Effector memory CD8-positive, alpha-beta T cell (primary cell): ENCODE results near the gene TPTE2.
"Not testable (repeated sequence)": the region's sequence is repeated elsewhere in the genome, so short reads cannot be mapped to it uniquely, and the experiment has no call there.

Experiments
- ATAC-seq: fragments of 150-1000 bp; cut with Tn5 transposase; replicated peaks from 2 replicates; pipeline ENCODE4 v1.10.0; 2021; ENCODE audit warnings: mild to moderate bottlenecking, moderate library complexity
- DNase-seq, 3 experiments: peaks; one replicate each; pipeline ENCODE4 v3.0.0; 2021
- H3K27ac Mint-ChIP-seq, 2 donors: one replicate each; pipeline ENCODE4 v1.8.0; 2022; ENCODE audit warnings: mild to moderate bottlenecking in 2 of 2, mixed read lengths in 2 of 2, moderate library complexity in 2 of 2
- H3K27me3 Mint-ChIP-seq, 2 donors: one replicate each; pipeline ENCODE4 v1.8.0; 2022; ENCODE audit warnings: mixed read lengths in 2 of 2
- H3K36me3 Mint-ChIP-seq: one replicate; pipeline ENCODE4 v1.8.0; 2022; ENCODE audit warnings: mild to moderate bottlenecking, moderate library complexity, mixed read lengths; ENCODE audit not compliant: insufficient read depth
- H3K4me1 Mint-ChIP-seq, 2 donors: one replicate each; pipeline ENCODE4 v1.8.0; 2022; ENCODE audit warnings: low read depth in 2 of 2, mixed read lengths in 2 of 2
- H3K4me3 Mint-ChIP-seq, 2 donors: one replicate each; pipeline ENCODE4 v1.8.0; 2022; ENCODE audit warnings: mild to moderate bottlenecking in 2 of 2, mixed read lengths in 2 of 2, moderate library complexity in 2 of 2
- H3K9me3 Mint-ChIP-seq, 2 donors: one replicate each; pipeline ENCODE4 v1.8.0; 2022; ENCODE audit warnings: mixed read lengths in 2 of 2

The TPTE2 gene

DNA sequence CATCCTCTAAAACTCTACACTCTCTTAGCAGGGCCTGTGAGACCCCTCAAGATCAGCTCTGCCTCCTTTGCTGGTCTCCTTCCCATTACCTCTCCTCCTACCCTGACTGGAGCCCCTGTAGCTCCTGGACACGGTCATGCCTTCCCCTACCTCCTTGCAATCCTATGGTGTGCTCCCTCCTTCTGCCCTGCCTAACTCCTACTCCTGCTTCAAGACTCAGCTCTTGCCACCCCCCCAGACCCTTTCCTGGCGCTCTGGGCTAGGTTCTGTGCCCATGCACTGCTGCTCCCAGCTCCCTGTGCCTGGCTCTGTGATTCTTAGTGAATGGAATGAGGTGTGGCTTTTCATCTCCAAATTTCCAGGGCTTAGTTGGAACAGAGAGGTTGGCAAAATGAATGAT is 28.0 kb upstream of the TPTE2 start:
- Mint-ChIP-seq H3K9me3 (peaks cover 0 to 6% of the 10 kb centered on the region in 2 donors), H3K4me1 (peaks cover 19 to 21% of the 10 kb centered on the region in 2 donors), H3K36me3 (peaks cover 6% of the 10 kb centered on the region), H3K4me3 (no peak overlapping the region), H3K27ac (no peak overlapping the region), H3K27me3 (peaks cover 18 to 26% of the 10 kb centered on the region in 2 donors)
- DNase-seq (no peak), ATAC-seq (no peak)

DNA sequence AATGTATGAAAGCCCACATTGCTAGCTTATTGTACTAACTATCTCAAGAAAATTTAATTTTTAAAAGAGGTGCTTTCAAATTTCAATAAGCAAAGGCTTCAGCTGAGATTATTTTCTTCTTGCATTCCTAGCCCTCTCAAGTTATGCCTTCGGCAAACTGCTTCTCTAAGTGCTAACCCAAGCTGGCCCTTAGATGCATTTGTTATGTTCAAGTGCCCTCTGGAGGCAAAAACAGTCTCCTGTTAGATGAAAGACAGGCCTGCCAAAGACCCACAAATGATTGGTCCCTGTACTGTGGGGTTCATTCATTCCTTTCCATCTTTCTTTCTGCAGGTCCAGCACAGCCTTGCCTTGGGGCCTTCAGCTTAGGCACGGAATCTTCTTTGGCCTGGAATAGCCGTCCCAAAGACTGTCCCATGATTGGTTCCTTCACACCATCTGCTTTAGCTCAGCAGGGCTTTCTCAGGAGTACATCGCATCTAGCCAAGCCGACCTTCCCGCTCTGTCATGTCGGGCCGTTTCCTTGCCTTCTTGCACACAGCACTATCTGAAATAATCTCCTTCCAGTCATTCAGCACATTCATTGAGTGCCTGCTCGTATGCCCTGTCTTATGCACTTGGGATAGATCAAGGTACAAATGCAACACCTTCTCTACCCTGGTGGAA is 26.4 kb upstream of the TPTE2 start:
- ATAC-seq (peak; percentile 54), DNase-seq (peak; percentile 18 to 24 (median 23))
- H3K4me1 Mint-ChIP-seq, result peaks cover 19 to 21% of the 10 kb centered on the region in 2 donors
- H3K27ac Mint-ChIP-seq, result peak overlapping the region; percentile 91 to 92
- H3K4me3 Mint-ChIP-seq, result peak overlapping the region; percentile 80 to 85
- peaks cover 24 to 26% of the 10 kb centered on the region in 2 donors for H3K27me3 Mint-ChIP-seq
- peaks cover 0 to 6% of the 10 kb centered on the region in 2 donors for H3K9me3 Mint-ChIP-seq
- H3K36me3 Mint-ChIP-seq, result peaks cover 6% of the 10 kb centered on the region

DNA sequence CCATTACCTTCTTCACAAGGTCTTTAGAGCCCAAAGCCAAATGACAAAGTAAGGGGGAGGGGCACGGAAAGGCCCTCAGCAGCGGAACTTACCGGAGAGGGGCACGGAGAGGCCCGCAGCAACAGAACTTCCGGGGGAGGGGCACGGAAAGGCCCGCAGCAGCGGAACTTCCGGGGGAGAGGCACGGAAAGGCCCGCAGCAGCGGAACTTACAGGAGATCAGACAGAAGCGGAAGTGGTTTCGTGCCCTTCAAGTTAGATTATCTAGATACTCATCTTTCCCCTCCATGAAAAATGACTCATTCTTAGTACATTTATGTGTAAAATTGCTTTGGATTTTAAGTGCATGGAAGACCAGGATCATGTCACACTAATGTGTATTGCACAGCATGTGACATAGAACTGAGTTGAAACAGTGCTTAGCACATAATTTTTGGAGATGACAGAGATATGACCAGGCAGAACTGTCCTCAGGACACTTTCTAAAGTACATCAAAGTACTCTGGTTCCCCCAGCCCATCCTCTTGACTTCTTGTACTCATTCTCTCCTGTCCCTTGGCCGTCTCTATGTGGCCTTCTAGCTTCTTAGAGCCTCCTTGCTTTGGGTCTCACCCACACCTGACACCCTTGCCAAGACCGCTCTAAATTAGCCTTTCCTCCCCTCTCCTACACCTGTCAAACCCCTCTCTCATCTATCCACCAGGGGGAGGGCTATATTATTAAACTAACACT is 25.7 kb upstream of the TPTE2 start:
- Mint-ChIP-seq H3K4me1 (peaks cover 19 to 21% of the 10 kb centered on the region in 2 donors), H3K4me3 (peak overlapping the region; percentile 80 to 85), H3K27ac (peak overlapping the region; percentile 91 to 92), H3K36me3 (peaks cover 6% of the 10 kb centered on the region), H3K9me3 (peaks cover 0 to 13% of the 10 kb centered on the region in 2 donors), H3K27me3 (peaks cover 22 to 25% of the 10 kb centered on the region in 2 donors)
- ATAC-seq (peak; percentile 89), DNase-seq (peak; percentile 49 to 54 (median 53))

DNA sequence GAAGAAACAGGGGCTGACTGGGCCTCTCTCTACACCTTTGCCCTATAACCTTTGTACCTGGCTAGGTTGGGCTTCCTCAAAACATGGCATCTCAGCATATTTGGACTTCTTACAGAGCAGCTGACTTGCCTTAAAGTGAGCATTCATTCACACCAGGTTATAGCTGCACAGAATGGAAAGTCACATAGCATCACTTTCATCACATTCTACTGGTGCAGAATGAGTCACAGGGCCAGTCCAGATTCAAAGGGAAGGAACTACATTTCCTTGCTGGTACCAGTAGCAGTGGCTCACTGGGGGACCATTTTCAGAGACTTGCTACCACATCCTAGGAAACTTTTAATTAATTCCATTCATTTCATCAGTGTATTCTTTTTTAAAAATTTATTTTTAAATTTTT is 20.3 kb upstream of the TPTE2 start:
- no peak for ATAC-seq
- Mint-ChIP-seq H3K9me3 (peaks cover 2 to 15% of the 10 kb centered on the region in 2 donors), H3K4me3 (no peak overlapping the region), H3K27me3 (peaks cover 20% of the 10 kb centered on the region in 2 donors), H3K4me1 (peaks cover 4 to 9% of the 10 kb centered on the region in 2 donors), H3K27ac (no peak overlapping the region), H3K36me3 (peaks cover 3% of the 10 kb centered on the region)
- no peak for DNase-seq

DNA sequence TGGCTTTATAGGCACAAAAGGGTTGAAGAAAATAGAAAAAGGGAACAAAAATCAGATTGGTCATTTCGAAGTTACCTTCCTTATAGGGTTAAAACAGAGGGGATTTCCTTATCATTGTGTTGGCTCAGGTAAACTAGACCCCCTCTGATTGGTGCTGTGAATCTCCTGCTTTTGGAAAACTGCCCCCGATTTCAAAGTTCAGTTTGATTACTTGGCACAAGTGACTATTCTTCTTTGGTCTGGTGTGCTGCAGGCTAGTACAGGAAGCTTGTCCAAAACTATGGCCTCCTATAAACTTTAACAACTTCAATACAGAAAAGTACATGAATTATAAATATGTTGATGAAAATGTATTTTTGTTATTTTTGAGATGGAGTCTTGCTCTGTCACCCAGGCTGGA is 13.9 kb upstream of the TPTE2 start:
- peaks cover 14 to 36% of the 10 kb centered on the region in 2 donors for H3K27me3 Mint-ChIP-seq
- H3K4me1 Mint-ChIP-seq, result no peaks in the 10 kb centered on the region
- no peak overlapping the region for H3K4me3 Mint-ChIP-seq
- H3K27ac Mint-ChIP-seq, result no peak overlapping the region
- no peaks in the 10 kb centered on the region for H3K36me3 Mint-ChIP-seq
- H3K9me3 Mint-ChIP-seq, result no peaks in the 10 kb centered on the region
- no peak for ATAC-seq
- no peak for DNase-seq

DNA sequence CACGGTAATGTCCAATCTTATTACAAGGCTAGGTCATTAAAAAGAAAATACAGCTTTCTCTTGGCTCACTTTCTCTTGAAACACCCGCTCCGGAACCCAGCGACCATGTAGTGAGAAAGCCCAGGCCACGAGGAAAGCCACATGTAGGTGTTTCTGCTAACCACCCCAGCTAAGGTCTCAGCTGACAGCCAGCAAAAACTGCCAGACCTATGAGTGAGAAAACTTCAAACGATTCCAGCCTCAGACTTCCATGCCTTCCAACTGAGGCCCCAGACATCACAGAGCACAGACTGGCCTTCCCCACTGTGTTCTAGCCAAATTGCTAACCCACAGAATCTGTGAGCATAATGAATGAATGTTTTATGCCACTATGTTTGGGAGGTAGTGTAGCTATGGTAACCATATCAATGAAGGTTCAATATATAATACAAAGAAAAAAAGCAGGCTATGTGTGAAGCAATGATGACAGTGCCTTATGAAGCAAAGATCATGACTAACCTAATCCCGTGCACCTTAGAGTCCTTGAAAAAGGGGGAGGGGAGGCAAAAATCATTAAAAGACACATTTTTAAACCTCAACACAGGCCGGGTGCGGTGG is 11.9 kb upstream of the TPTE2 start:
- Mint-ChIP-seq H3K36me3 (no peaks in the 10 kb centered on the region), H3K4me1 (no peaks in the 10 kb centered on the region), H3K27me3 (peaks cover 14 to 24% of the 10 kb centered on the region in 2 donors), H3K27ac (no peak overlapping the region), H3K4me3 (no peak overlapping the region), H3K9me3 (no peaks in the 10 kb centered on the region)
- DNase-seq (no peak), ATAC-seq (peak; percentile 31)

DNA sequence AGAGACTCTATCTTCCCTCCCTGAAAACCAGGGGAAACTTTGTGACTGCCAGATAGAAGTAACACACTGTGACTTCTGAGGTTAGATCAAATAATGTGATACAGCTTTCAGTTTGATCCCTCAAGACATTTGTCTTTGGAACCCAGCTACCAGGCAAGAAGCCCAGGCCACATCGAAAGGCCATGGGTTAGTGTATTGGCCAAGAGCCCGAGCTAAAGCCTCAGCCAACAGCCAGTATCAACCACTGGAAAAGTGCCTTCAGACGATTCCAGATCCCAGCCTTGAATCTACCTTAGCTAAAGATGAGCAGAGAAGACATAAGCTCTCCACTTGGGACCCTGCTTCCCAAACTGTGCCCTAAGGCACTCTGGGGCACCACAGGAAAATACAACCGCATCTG is 10.9 kb upstream of the TPTE2 start:
- H3K36me3 Mint-ChIP-seq, result no peaks in the 10 kb centered on the region
- peaks cover 11 to 20% of the 10 kb centered on the region in 2 donors for H3K27me3 Mint-ChIP-seq

DNA sequence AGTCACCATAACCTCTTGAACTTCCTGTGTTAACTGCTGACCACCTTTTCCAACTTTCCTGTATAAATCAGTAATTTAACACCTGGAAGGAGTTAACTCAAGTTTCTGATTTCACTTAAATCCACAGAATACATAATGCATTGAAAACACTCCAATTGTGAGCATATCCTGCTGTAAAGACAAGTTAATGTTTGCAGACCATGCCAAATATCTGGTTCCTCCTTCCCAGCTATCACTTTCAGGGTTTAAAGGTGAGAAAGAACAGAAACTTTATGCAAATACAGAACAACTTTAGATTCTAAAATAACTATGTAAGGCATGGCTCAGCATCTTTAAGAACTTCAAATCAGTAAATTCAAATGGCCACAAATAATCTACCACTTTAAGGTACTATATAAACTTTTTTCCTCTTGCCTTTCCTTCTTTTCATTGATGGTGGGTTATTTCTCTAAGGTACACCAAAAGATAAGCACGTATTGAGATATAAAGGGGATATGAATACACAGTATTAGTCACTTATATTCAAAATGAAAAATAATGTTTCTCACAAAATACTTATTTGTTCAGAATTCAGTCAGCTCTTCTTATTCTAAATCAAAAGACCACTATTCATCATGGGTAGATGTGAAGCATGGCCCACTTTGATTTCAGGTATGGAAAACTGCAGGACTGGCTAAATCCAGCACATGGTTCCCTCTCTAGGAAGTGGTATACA is 6.6 kb upstream of the TPTE2 start:
- ATAC-seq (no peak), DNase-seq (no peak)
- Mint-ChIP-seq H3K27me3 (peaks cover 7 to 9% of the 10 kb centered on the region in 2 donors), H3K36me3 (no peaks in the 10 kb centered on the region), H3K27ac (no peak overlapping the region), H3K4me1 (no peaks in the 10 kb centered on the region), H3K9me3 (no peaks in the 10 kb centered on the region), H3K4me3 (no peak overlapping the region)

More for the DNA sequence above, 10.9 kb upstream of the TPTE2 start:
- Mint-ChIP-seq H3K4me1 (no peaks in the 10 kb centered on the region), H3K27ac (no peak overlapping the region), H3K4me3 (no peak overlapping the region), H3K9me3 (no peaks in the 10 kb centered on the region)
- ATAC-seq (no peak), DNase-seq (no peak)

DNA sequence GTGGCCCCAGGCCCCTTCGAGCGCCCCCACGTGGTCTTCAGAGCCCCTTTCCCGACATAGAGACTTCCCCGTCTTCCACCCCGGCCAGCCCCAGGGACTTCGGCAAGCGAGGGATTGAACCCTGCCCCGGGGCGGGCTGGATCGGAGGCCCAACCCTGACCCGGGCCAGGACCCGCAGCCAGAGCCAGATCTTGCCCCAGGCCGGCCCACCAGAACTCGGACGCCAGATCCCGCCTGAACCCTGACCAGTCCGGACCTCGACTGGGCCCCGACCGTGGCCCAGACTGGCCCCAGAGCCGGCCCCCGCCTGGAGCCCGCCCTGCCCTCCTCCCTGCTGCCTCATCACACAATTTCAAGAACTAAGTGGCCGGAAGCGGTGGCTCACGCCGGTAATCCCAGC is 253 bp upstream of the TPTE2 start:
- Mint-ChIP-seq H3K27me3 (no peaks in the 10 kb centered on the region), H3K9me3 (no peaks in the 10 kb centered on the region), H3K27ac (no peak overlapping the region), H3K4me1 (no peaks in the 10 kb centered on the region), H3K36me3 (no peaks in the 10 kb centered on the region), H3K4me3 (no peak overlapping the region)
- DNase-seq (no peak), ATAC-seq (no peak)

DNA sequence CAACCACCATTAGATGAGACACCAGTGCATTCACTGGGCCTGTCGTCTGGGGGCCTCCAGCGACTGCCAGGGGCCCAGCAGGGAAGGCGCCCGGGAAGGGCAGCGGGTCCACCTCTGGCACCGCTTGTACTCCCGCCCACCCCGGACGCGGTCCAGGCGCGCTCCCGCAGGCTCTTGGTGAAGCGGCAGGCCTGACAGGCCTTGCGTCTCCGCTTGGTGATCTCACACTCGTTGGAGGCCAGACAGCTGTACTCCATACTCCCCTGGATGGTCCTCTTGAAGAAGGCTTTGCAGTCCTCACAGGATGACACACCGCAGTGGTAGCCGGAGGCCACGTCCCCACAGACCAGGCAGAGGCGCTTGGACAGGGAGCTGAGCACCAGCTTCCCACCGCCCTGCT is 660 bp downstream of the TPTE2 start:
- H3K36me3 Mint-ChIP-seq, H3K27ac Mint-ChIP-seq, DNase-seq, ATAC-seq, H3K4me3 Mint-ChIP-seq, H3K9me3 Mint-ChIP-seq, H3K27me3 Mint-ChIP-seq, H3K4me1 Mint-ChIP-seq: not testable (repeated sequence)

DNA sequence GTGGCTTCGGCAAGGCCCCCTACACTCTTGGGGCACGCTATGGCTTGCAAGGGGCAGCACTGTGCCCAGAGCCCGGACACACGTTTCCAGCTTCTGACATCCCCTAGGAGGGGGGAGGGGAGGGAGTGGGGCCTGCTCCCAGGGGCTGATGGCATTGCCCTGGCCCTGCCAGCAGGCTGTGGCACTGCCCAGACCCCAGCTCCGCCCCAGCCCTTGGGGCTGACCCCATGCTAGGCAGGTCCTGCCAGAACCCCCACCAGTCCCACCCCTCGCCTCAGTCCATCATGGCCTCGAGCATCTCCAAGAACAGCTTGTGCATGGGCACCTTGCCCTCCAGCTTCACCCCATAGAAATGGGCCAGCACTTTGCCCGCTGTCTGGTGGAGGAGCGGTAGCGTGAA is 1.6 kb downstream of the TPTE2 start:
- not testable (repeated sequence) for H3K36me3 Mint-ChIP-seq, H3K4me1 Mint-ChIP-seq, DNase-seq, ATAC-seq, H3K4me3 Mint-ChIP-seq, H3K27ac Mint-ChIP-seq, H3K9me3 Mint-ChIP-seq, H3K27me3 Mint-ChIP-seq

DNA sequence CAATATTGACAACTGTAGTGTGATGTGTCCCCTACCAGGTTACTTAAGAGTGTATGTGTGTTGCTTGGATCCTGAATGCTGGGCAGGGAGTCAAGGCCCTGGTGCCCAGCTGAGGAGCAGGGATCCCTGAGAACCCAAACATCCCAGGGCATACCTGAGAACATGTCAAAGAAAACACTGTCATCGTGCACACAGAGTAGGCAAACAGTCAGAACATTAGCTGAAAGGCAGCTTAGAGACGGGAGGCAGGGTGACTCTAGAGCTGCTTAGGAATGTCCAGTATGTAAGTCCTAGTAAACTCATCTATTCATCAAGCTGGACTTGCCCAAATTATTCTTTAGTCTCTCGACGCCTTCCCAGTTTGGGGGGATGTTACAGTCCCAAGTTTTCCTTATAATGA is 4.0 kb downstream of the TPTE2 start:
- not testable (repeated sequence) for DNase-seq, H3K27me3 Mint-ChIP-seq, H3K4me3 Mint-ChIP-seq, ATAC-seq, H3K4me1 Mint-ChIP-seq, H3K36me3 Mint-ChIP-seq, H3K27ac Mint-ChIP-seq, H3K9me3 Mint-ChIP-seq

DNA sequence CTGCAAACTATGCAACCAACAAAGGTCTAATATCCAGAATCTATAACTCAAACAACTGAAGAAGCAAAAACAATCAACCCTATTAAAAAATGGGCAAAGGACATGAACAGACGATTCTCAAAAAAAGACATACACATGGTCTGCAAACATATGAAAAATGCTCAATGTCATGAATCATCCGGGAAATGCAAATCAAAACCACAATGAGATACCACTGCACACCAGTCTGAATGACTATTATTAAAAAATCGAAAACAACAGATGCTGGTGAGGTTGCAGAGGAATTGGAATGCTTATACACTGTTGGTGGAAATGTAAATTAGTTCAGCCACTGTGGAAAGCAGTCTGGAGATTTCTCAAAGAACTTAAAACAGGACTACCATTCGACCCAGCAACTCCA is 12.1 kb downstream of the TPTE2 start:
- H3K4me3 Mint-ChIP-seq, H3K27me3 Mint-ChIP-seq, DNase-seq, H3K4me1 Mint-ChIP-seq, H3K9me3 Mint-ChIP-seq, H3K27ac Mint-ChIP-seq, H3K36me3 Mint-ChIP-seq, ATAC-seq: not testable (repeated sequence)
